Activated T-helper 2 cell treated with anti-CD3 and anti-CD28 coated beads, Interferon-gamma antibody, Interleukin-2, Interleukin-4, amounts not matched to agents 10 μg/mL and 5 μg/mL and 100 μg/mL, durations not matched to agents 14 hours and 24 hours and 36 hours (primary cell): Measurements from ENCODE around the gene PDE11A. TPM values are rescaled to one million over a fixed set of nuclear protein-coding genes. Genes with fewer than 3 reads are reported as not detected.

ENCODE experiments used
- DNase-seq: peaks from one replicate; pipeline ENCODE4 v3.0.0; 2021; ENCODE audit warnings: low spot score
- H3K27ac Mint-ChIP-seq: one replicate; pipeline ENCODE4 v1.8.0; 2021; ENCODE audit warnings: mixed read lengths
- H3K27me3 Mint-ChIP-seq: one replicate; pipeline ENCODE4 v1.8.0; 2021; ENCODE audit warnings: low read depth, mixed read lengths
- H3K36me3 Mint-ChIP-seq: one replicate; pipeline ENCODE4 v1.8.0; 2021; ENCODE audit warnings: low read depth, mixed read lengths
- H3K4me1 Mint-ChIP-seq: one replicate; pipeline ENCODE4 v1.8.0; 2021; ENCODE audit warnings: low read depth, mixed read lengths
- H3K4me3 Mint-ChIP-seq: one replicate; pipeline ENCODE4 v1.8.0; 2021; ENCODE audit warnings: low read depth, mild to moderate bottlenecking, moderate library complexity, mixed read lengths
- H3K9me3 Mint-ChIP-seq: one replicate; pipeline ENCODE4 v1.8.0; 2021; ENCODE audit warnings: mixed read lengths
- intact Hi-C: fragments of 100-400 bp; cut with micrococcal nuclease; formaldehyde crosslinking; loops from one replicate; pipeline ENCODE4 v1.15.1; 2023
- total RNA-seq: library from RNA; stranded (reverse); gene quantifications from 2 replicates; pipeline ENCODE4 v1.2.3, GENCODE V29; 2022

Gene PDE11A
- total RNA-seq, 1 donor from 2014 or later = not detected

GRCh38 chr2:177896587-177896986 is 176.0 kb downstream of the PDE11A start:
- intact Hi-C loops = no loop called here
- Mint-ChIP-seq H3K4me1 (no peaks in the 10 kb centered on the region), H3K27ac (no peak overlapping the region), H3K4me3 (no peak overlapping the region), H3K27me3 (peaks cover 5% of the 10 kb centered on the region), H3K9me3 (no peaks in the 10 kb centered on the region), H3K36me3 (no peaks in the 10 kb centered on the region)
- no peak for DNase-seq

- H3K4me1 Mint-ChIP-seq = no peaks in the 10 kb centered on the region
- H3K27ac Mint-ChIP-seq = no peak overlapping the region
- no peaks in the 10 kb centered on the region for H3K36me3 Mint-ChIP-seq
- intact Hi-C loops = no loop called here
- H3K27me3 Mint-ChIP-seq = peaks cover 6% of the 10 kb centered on the region
- H3K4me3 Mint-ChIP-seq = no peak overlapping the region
- H3K9me3 Mint-ChIP-seq = no peaks in the 10 kb centered on the region
- no peak for DNase-seq
Measured at GRCh38 chr2:177894546-177894945, 178.0 kb downstream of the PDE11A start.

GRCh38 chr2:177893880-177894279 is 178.7 kb downstream of the PDE11A start:
- Mint-ChIP-seq H3K4me3 (no peak overlapping the region), H3K27ac (no peak overlapping the region), H3K27me3 (peaks cover 7% of the 10 kb centered on the region)

GRCh38 chr2:177891533-177891932 is 181.0 kb downstream of the PDE11A start:
- Mint-ChIP-seq H3K4me3 (no peak overlapping the region), H3K36me3 (no peaks in the 10 kb centered on the region), H3K9me3 (no peaks in the 10 kb centered on the region), H3K27ac (no peak overlapping the region), H3K4me1 (no peaks in the 10 kb centered on the region), H3K27me3 (peaks cover 7% of the 10 kb centered on the region)
- DNase-seq = no peak
- intact Hi-C loops = no loop called here

More at GRCh38 chr2:177893880-177894279, 178.7 kb downstream of the PDE11A start:
- Mint-ChIP-seq H3K36me3 (no peaks in the 10 kb centered on the region), H3K4me1 (no peaks in the 10 kb centered on the region), H3K9me3 (no peaks in the 10 kb centered on the region)
- DNase-seq = no peak
- intact Hi-C loops = no loop called here

- no peak overlapping the region for H3K27ac Mint-ChIP-seq
- no peak for DNase-seq
- no peaks in the 10 kb centered on the region for H3K36me3 Mint-ChIP-seq
- peaks cover 7% of the 10 kb centered on the region for H3K27me3 Mint-ChIP-seq
- no peaks in the 10 kb centered on the region for H3K4me1 Mint-ChIP-seq
- intact Hi-C loops = no loop called here
- H3K4me3 Mint-ChIP-seq = no peak overlapping the region
- H3K9me3 Mint-ChIP-seq = no peaks in the 10 kb centered on the region
Measured at GRCh38 chr2:177889818-177890460, 182.6 kb downstream of the PDE11A start.

- Mint-ChIP-seq H3K4me1 (no peaks in the 10 kb centered on the region), H3K9me3 (no peaks in the 10 kb centered on the region), H3K4me3 (no peak overlapping the region), H3K36me3 (no peaks in the 10 kb centered on the region), H3K27me3 (peaks cover 10% of the 10 kb centered on the region), H3K27ac (no peak overlapping the region)
- intact Hi-C loops = no loop called here
- no peak for DNase-seq
Measured at GRCh38 chr2:177888581-177888980, 184.0 kb downstream of the PDE11A start.

GRCh38 chr2:177887722-177888121 is 184.9 kb downstream of the PDE11A start:
- Mint-ChIP-seq H3K27ac (no peak overlapping the region), H3K27me3 (peaks cover 8% of the 10 kb centered on the region), H3K9me3 (no peaks in the 10 kb centered on the region), H3K36me3 (no peaks in the 10 kb centered on the region), H3K4me3 (no peak overlapping the region), H3K4me1 (no peaks in the 10 kb centered on the region)
- no peak for DNase-seq
- intact Hi-C loops = no loop called here

GRCh38 chr2:177886824-177887223 is 185.8 kb downstream of the PDE11A start:
- intact Hi-C loops = no loop called here

GRCh38 chr2:177885828-177886466 is 186.6 kb downstream of the PDE11A start:
- H3K9me3 Mint-ChIP-seq = no peaks in the 10 kb centered on the region
- H3K36me3 Mint-ChIP-seq = no peaks in the 10 kb centered on the region
- H3K27ac Mint-ChIP-seq = no peak overlapping the region
- no peaks in the 10 kb centered on the region for H3K4me1 Mint-ChIP-seq
- no peak overlapping the region for H3K4me3 Mint-ChIP-seq
- H3K27me3 Mint-ChIP-seq = peaks cover 4% of the 10 kb centered on the region
- intact Hi-C loops = no loop called here
- no peak for DNase-seq

More at GRCh38 chr2:177886824-177887223, 185.8 kb downstream of the PDE11A start:
- H3K4me3 Mint-ChIP-seq = no peak overlapping the region
- no peaks in the 10 kb centered on the region for H3K9me3 Mint-ChIP-seq
- no peak overlapping the region for H3K27ac Mint-ChIP-seq
- H3K27me3 Mint-ChIP-seq = peaks cover 7% of the 10 kb centered on the region
- H3K4me1 Mint-ChIP-seq = no peaks in the 10 kb centered on the region
- no peak for DNase-seq
- no peaks in the 10 kb centered on the region for H3K36me3 Mint-ChIP-seq

GRCh38 chr2:177883177-177883576 is 189.4 kb downstream of the PDE11A start:
- H3K4me1 Mint-ChIP-seq = no peaks in the 10 kb centered on the region
- no peaks in the 10 kb centered on the region for H3K36me3 Mint-ChIP-seq
- peaks cover 3% of the 10 kb centered on the region for H3K27me3 Mint-ChIP-seq
- H3K9me3 Mint-ChIP-seq = no peaks in the 10 kb centered on the region
- no peak overlapping the region for H3K27ac Mint-ChIP-seq
- DNase-seq = no peak
- intact Hi-C loops = no loop called here
- no peak overlapping the region for H3K4me3 Mint-ChIP-seq

- H3K4me1 Mint-ChIP-seq = no peaks in the 10 kb centered on the region
- no peak overlapping the region for H3K4me3 Mint-ChIP-seq
- H3K9me3 Mint-ChIP-seq = no peaks in the 10 kb centered on the region
- no peak for DNase-seq
- H3K27ac Mint-ChIP-seq = no peak overlapping the region
- intact Hi-C loops = no loop called here
- peaks cover 3% of the 10 kb centered on the region for H3K27me3 Mint-ChIP-seq
- no peaks in the 10 kb centered on the region for H3K36me3 Mint-ChIP-seq
Measured at GRCh38 chr2:177882501-177882900, 190.1 kb downstream of the PDE11A start.

GRCh38 chr2:177881921-177882320 is 190.7 kb downstream of the PDE11A start:
- H3K9me3 Mint-ChIP-seq = no peaks in the 10 kb centered on the region
- intact Hi-C loops = no loop called here

GRCh38 chr2:177881008-177881747 is 191.4 kb downstream of the PDE11A start:
- Mint-ChIP-seq H3K36me3 (no peaks in the 10 kb centered on the region), H3K27ac (no peak overlapping the region), H3K27me3 (peaks cover 3% of the 10 kb centered on the region), H3K4me3 (no peak overlapping the region), H3K9me3 (no peaks in the 10 kb centered on the region), H3K4me1 (no peaks in the 10 kb centered on the region)
- no peak for DNase-seq
- intact Hi-C loops = no loop called here

More at GRCh38 chr2:177881921-177882320, 190.7 kb downstream of the PDE11A start:
- no peak for DNase-seq
- no peaks in the 10 kb centered on the region for H3K36me3 Mint-ChIP-seq
- H3K27ac Mint-ChIP-seq = no peak overlapping the region
- H3K27me3 Mint-ChIP-seq = peaks cover 3% of the 10 kb centered on the region
- H3K4me1 Mint-ChIP-seq = no peaks in the 10 kb centered on the region
- no peak overlapping the region for H3K4me3 Mint-ChIP-seq
